Bronchus fibroblast of lung (primary cell): ENCODE data around the gene LCE1F. TPM values are rescaled to one million over a fixed set of nuclear protein-coding genes. Genes with fewer than 3 reads are reported as not detected.

ENCODE experiments used
- total RNA-seq: library from RNA; depleted of rRNA; stranded (reverse); fragments of >200 nt; gene quantifications from 2 replicates; pipeline ENCODE4 v1.2.3, GENCODE V29; 2015

LCE1F gene
- total RNA-seq = not detected in 2 replicates

GRCh38 chr1:152774875-152775274 lies at the start of gene LCE1F:
Gene LCE1F, plus strand, starts transcription at chr1:152775140. Its CDS starts 1,232 bp downstream, at chr1:152776372.

GRCh38 chr1:152757747-152758146 lies 17.2 kb upstream of the LCE1F start, which contains the start of gene KPRP:
Gene KPRP, plus strand, starts transcription at chr1:152758025. Its CDS starts 1,564 bp downstream, at chr1:152759589.

GRCh38 chr1:152786077-152786476 lies 11.1 kb downstream of the LCE1F start, which contains the start of gene LCE1E:
Gene LCE1E, plus strand, starts transcription at chr1:152786257. Its CDS starts 1,043 bp downstream, at chr1:152787300.

GRCh38 chr1:152796421-152796820 lies 21.5 kb downstream of the LCE1F start, which contains the start of gene LCE1D:
Gene LCE1D, plus strand, starts transcription at chr1:152796721. Its CDS starts 1,074 bp downstream, at chr1:152797795.

GRCh38 chr1:152806576-152806975 lies 31.6 kb downstream of the LCE1F start, which contains the start of gene LCE1C:
Gene LCE1C, minus strand, starts transcription at chr1:152806651. Its CDS starts 1,173 bp downstream, at chr1:152805478.

GRCh38 chr1:152811671-152812070 lies 36.7 kb downstream of the LCE1F start, which contains the start of gene LCE1B:
Gene LCE1B, plus strand, starts transcription at chr1:152811971. Its CDS starts 476 bp downstream, at chr1:152812447.

Other genes starting within 250 kb of the LCE1F start
- not detected in 2 replicates for gene LCE3E, start 208.4 kb upstream of the LCE1F start, total RNA-seq
- gene LCE3D, start 194.6 kb upstream of the LCE1F start, total RNA-seq = not detected in 2 replicates
- gene LCE3C, start 174.9 kb upstream of the LCE1F start, total RNA-seq = not detected in 2 replicates
- not detected in 2 replicates for gene LCE3B, start 161.3 kb upstream of the LCE1F start, total RNA-seq
- gene LCE3A, start 152.0 kb upstream of the LCE1F start, total RNA-seq = not detected in 2 replicates
- gene LCE2D, start 111.8 kb upstream of the LCE1F start, total RNA-seq = not detected in 2 replicates
- gene LCE2C, start 99.9 kb upstream of the LCE1F start, total RNA-seq = not detected in 2 replicates
- not detected in 2 replicates for gene LCE2B, start 89.0 kb upstream of the LCE1F start, total RNA-seq
- gene LCE2A, start 76.8 kb upstream of the LCE1F start, total RNA-seq = not detected in 2 replicates
- gene LCE4A, start 67.0 kb upstream of the LCE1F start, total RNA-seq = not detected in 2 replicates
- gene KPRP, start 17.1 kb upstream of the LCE1F start, total RNA-seq = not detected in 2 replicates
- not detected in 2 replicates for gene LCE1E, start 11.1 kb downstream of the LCE1F start, total RNA-seq
- not detected in 2 replicates for gene LCE1D, start 21.6 kb downstream of the LCE1F start, total RNA-seq
- gene LCE1C, start 31.5 kb downstream of the LCE1F start, total RNA-seq = not detected in 2 replicates
- not detected in 2 replicates for gene LCE1B, start 36.8 kb downstream of the LCE1F start, total RNA-seq
- not detected in 2 replicates for gene LCE1A, start 52.3 kb downstream of the LCE1F start, total RNA-seq
- gene LCE6A, start 67.7 kb downstream of the LCE1F start, total RNA-seq = not detected in 2 replicates
- not detected in 2 replicates for gene LCE7A, start 84.9 kb downstream of the LCE1F start, total RNA-seq
- gene SMCP, start 103.2 kb downstream of the LCE1F start, total RNA-seq = not detected in 2 replicates
- gene IVL, start 133.4 kb downstream of the LCE1F start, total RNA-seq = not detected in 2 replicates
- not detected in 2 replicates for gene SPRR5, start 172.1 kb downstream of the LCE1F start, total RNA-seq
- not detected in 2 replicates for gene SPRR4, start 195.5 kb downstream of the LCE1F start, total RNA-seq
- not detected in 2 replicates for gene SPRR1A, start 208.9 kb downstream of the LCE1F start, total RNA-seq
- gene SPRR3, start 226.6 kb downstream of the LCE1F start, total RNA-seq = not detected in 2 replicates